ENCODE data around the gene EXOC4. TPM values are rescaled to one million over a fixed set of nuclear protein-coding genes. Genes with fewer than 3 reads are reported as not detected.

Gene EXOC4
- total and polyA plus RNA-seq, 2 of the 8 experiments (the other 6 are each of a cell fraction or from before 2014, with no cell fraction given): 27.0 to 67.3 TPM

- TF ChIP-seq EZH2 (IDR thresholded peaks at IDR 0.05; ENCODE audit: low read depth, low read length, severe bottlenecking) (no peak), TBP (IDR thresholded peaks at IDR 0.05; ENCODE audit: low read depth, low read length) (no peak), BCL11A (IDR thresholded peaks at IDR 0.05; ENCODE audit: low read depth in 2 of 2, low read length in 2 of 2) (no peak), RBBP5 (IDR thresholded peaks at IDR 0.05; ENCODE audit: borderline replicate concordance, low read depth, low read length) (no peak), TCF12 (IDR thresholded peaks at IDR 0.05; ENCODE audit: low read depth, low read length) (no peak)
Observed at GRCh38 chr7:133784486-133785001, 531.7 kb downstream of the EXOC4 start (continued).
